ENCODE data around the gene AGFG2. TPM values are rescaled to one million over a fixed set of nuclear protein-coding genes. Genes with fewer than 3 reads are reported as not detected.

Gene AGFG2
- total and polyA plus RNA-seq, 2 of the 4 experiments (the other 2 are of a cell fraction), result 3.0 to 10.0 TPM

DNA sequence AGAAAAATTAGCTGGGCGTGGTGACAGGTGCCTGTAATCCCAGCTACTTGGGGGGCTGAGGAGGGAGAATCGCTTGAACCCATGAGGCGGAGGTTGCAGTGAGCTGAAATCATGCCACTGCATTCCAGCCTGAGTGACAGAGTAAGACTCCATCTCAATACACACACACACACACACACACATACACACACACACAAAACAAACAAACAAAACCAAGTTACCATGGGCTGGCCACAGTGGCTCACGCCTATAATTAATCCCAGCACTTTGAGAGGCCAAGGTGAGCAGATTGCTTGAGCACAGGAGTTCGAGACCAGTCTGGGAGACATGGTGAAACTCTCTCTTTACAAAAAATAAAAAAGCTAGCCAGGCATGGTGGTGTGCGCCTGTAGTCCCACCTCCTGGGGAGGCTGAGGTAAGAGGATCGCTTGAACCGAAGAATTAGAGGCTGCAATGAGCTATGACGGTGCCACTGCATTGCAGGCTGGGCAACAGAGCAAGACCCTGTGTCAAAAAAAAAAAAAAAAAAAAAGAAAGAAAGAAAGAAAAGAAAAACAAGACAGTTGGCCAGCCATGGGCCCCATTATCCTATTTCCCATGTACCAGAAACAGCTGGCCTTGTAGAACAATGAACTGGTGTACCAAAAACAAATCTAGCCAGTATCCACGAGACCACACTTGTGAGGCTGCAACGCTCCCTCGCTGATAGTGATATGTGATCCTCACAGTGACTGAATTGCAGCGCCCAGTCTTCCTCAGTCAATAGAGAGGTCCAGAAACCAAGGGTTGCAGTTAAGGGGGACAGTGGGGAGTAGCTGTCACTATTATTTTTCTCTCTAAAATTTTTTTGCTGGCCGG, 6.6 kb upstream of the AGFG2 start:
- in situ Hi-C loops (cut with MboI; ENCODE audit: low sequenced_read_pairs), result no loop called here
- Histone ChIP-seq H3K9me3 (ENCODE audit: control insufficient read depth, insufficient read depth, low read length) (no peaks in the 10 kb centered on the region), H3K23ac (ENCODE audit: low read depth, low read length) (no peak overlapping the region), H2BK15ac (ENCODE audit: low read depth, low read length) (no peak overlapping the region), H3K4ac (ENCODE audit: low read depth, low read length) (no peak overlapping the region), H3K27ac (ENCODE audit: insufficient read depth, low read length) (no peak overlapping the region), H3K9ac (ENCODE audit: low read depth, low read length) (no peak overlapping the region), H4K91ac (ENCODE audit: insufficient read depth, low read depth, low read length) (no peak overlapping the region), H2AK9ac (replicated peaks; ENCODE audit: low read depth, low read length, poor library complexity) (no peak overlapping the region), H3K9me1 (ENCODE audit: insufficient read depth, low read length) (no peaks in the 10 kb centered on the region), H2BK5ac (ENCODE audit: low read depth, low read length, poor library complexity, severe bottlenecking) (no peak overlapping the region), H4K20me1 (ENCODE audit: insufficient read depth, low read length) (no peaks in the 10 kb centered on the region), H3K14ac (replicated peaks; ENCODE audit: low read depth, low read length) (no peak overlapping the region), H2AK5ac (ENCODE audit: low read depth, low read length) (no peak overlapping the region), H4K5ac (ENCODE audit: low read depth, low read length) (no peak overlapping the region), H3K79me1 (ENCODE audit: low read depth in 1 of 2, low read length in 2 of 2) (no peaks in the 10 kb centered on the region), H3K4me3 (ENCODE audit: insufficient read depth, low read depth, low read length) (no peak overlapping the region), H3K4me2 (ENCODE audit: low read depth, low read length) (no peak overlapping the region), H3K56ac (ENCODE audit: extremely low read depth, insufficient read depth, low read length) (no peak overlapping the region), H2AFZ (replicated peaks; ENCODE audit: low read length, poor library complexity) (no peak overlapping the region), H4K8ac (ENCODE audit: low read depth in 2 of 2, low read length in 2 of 2) (no peak overlapping the region), H3K18ac (ENCODE audit: low read depth, low read length) (no peak overlapping the region), H2BK120ac (ENCODE audit: low read depth, low read length) (no peak overlapping the region), H3K27me3 (ENCODE audit: control insufficient read depth, insufficient read depth, low read length) (peaks cover 4% of the 10 kb centered on the region), H2BK20ac (ENCODE audit: low read depth, low read length) (no peak overlapping the region), H3K36me3 (ENCODE audit: control insufficient read depth, insufficient read depth, low read length) (no peaks in the 10 kb centered on the region), H3K4me1 (ENCODE audit: control insufficient read depth, insufficient read depth, low read length) (no peaks in the 10 kb centered on the region)
- no CpG with 5 or more reads among the region's 14 CpGs for WGBS, 2 experiments (ENCODE audit: extremely low coverage in 2 of 2, insufficient read length in 1 of 2)
- no peak for ATAC-seq (ENCODE audit: low read depth)
- TF ChIP-seq RAD21 (IDR thresholded peaks at IDR 0.05; ENCODE audit: low read length) (no peak), SMC3 (IDR thresholded peaks at IDR 0.05; ENCODE audit: low read depth, low read length) (no peak), FOS (IDR thresholded peaks at IDR 0.05; ENCODE audit: low read depth, low read length) (no peak), ELK1 (IDR thresholded peaks at IDR 0.05; ENCODE audit: borderline replicate concordance, low read depth, low read length) (no peak), MAFK (IDR thresholded peaks at IDR 0.05; ENCODE audit: low read depth, low read length) (no peak), USF2 (IDR thresholded peaks at IDR 0.05; ENCODE audit: low read depth, low read length) (no peak), MXI1 (IDR thresholded peaks at IDR 0.05; ENCODE audit: borderline replicate concordance, low read depth, low read length) (no peak), RCOR1 (IDR thresholded peaks at IDR 0.05; ENCODE audit: insufficient replicate concordance, low read length) (no peak), MAZ (IDR thresholded peaks at IDR 0.05; ENCODE audit: borderline replicate concordance, low read depth, low read length) (no peak), BHLHE40 (IDR thresholded peaks at IDR 0.05; ENCODE audit: low read depth, low read length) (no peak), NFE2L2 (IDR thresholded peaks at IDR 0.05; ENCODE audit: low read depth, low read length) (no peak), RFX5 (IDR thresholded peaks at IDR 0.05; ENCODE audit: low read depth, low read length) (no peak), CTCF (conservative IDR thresholded peaks at IDR 0.05; ENCODE audit: low read depth, low read length) (no peak), CEBPB (IDR thresholded peaks at IDR 0.05; ENCODE audit: low read depth, low read length) (no peak), CHD1 (IDR thresholded peaks at IDR 0.05; ENCODE audit: low read depth, low read length) (no peak), POLR2A (IDR thresholded peaks at IDR 0.05; ENCODE audit: low read depth, low read length) (no peak)
- dilution Hi-C loops (cut with HindIII; ENCODE audit: low sequenced_read_pairs, unreplicated experiment), result no loop called here
- no peak for DNase-seq
- BruUV-seq (replicated peaks), result no TSS peak
- intact Hi-C loops (cut with micrococcal nuclease), result no loop called here
- ChIA-PET POLR2A (ENCODE audit: unreplicated experiment) (no interaction called here), CTCF (no interaction called here)
